Osteocyte (in vitro differentiated cells): ENCODE results near the gene VMO1. TPM values are rescaled to one million over a fixed set of nuclear protein-coding genes. Genes with fewer than 3 reads are reported as not detected.

Experiments used
- DNase-seq: peaks from one replicate; pipeline ENCODE4 v3.0.0; 2021; ENCODE audit warnings: mixed read lengths; ENCODE audit not compliant: unreplicated experiment; ENCODE audit errors: extremely low spot score
- H3K27ac Mint-ChIP-seq: one replicate; pipeline ENCODE4 v1.8.0; 2021; ENCODE audit warnings: mild to moderate bottlenecking, mixed read lengths; ENCODE audit not compliant: unreplicated experiment
- H3K27me3 Mint-ChIP-seq: one replicate; pipeline ENCODE4 v1.8.0; 2021; ENCODE audit warnings: mixed read lengths; ENCODE audit not compliant: unreplicated experiment
- H3K36me3 Mint-ChIP-seq: one replicate; pipeline ENCODE4 v1.8.0; 2021; ENCODE audit warnings: mixed read lengths; ENCODE audit not compliant: unreplicated experiment
- H3K4me1 Mint-ChIP-seq: one replicate; pipeline ENCODE4 v1.8.0; 2021; ENCODE audit warnings: mixed read lengths; ENCODE audit not compliant: unreplicated experiment
- H3K4me3 Mint-ChIP-seq: one replicate; pipeline ENCODE4 v1.8.0; 2021; ENCODE audit warnings: mild to moderate bottlenecking, moderate library complexity, mixed read lengths; ENCODE audit not compliant: unreplicated experiment
- H3K9me3 Mint-ChIP-seq: one replicate; pipeline ENCODE4 v1.8.0; 2021; ENCODE audit warnings: mixed read lengths; ENCODE audit not compliant: unreplicated experiment
- CTCF ChIP-seq: fragments of 200-600 bp; sonication (generic); IDR thresholded peaks from 2 replicates; pipeline ENCODE4 v1.5.0; 2021; ENCODE audit warnings: antibody characterized with exemption, mild to moderate bottlenecking, moderate library complexity
- total RNA-seq: library from RNA; stranded (reverse); gene quantifications from 2 replicates; pipeline ENCODE4 v1.2.1, GENCODE V29; 2021

The VMO1 gene
- total RNA-seq, 1 donor from 2014 or later, result 2.4 TPM

GRCh38 chr17:4771519-4772234, 14.5 kb downstream of the VMO1 start, which contains the start of gene TM4SF5:
Gene TM4SF5, plus strand, starts transcription at chr17:4771886. Its CDS starts 37 bp downstream, at chr17:4771923.
- DNase-seq, result no peak
- TF ChIP-seq CTCF, result no peak
- Mint-ChIP-seq H3K9me3 (no peaks in the 10 kb centered on the region), H3K27ac (no peak within 1 kb of the TSS), H3K27me3 (peaks cover 23% of the 10 kb centered on the region), H3K4me3 (no peak within 1 kb of the TSS), H3K4me1 (no peaks in the 10 kb centered on the region), H3K36me3 (no peaks in the 10 kb centered on the region)

- DNase-seq, result no peak
- H3K4me1 Mint-ChIP-seq, result no peaks in the 10 kb centered on the region
- TF ChIP-seq CTCF, result no peak
- no peak overlapping the region for H3K27ac Mint-ChIP-seq
- H3K4me3 Mint-ChIP-seq, result no peak overlapping the region
- H3K36me3 Mint-ChIP-seq, result no peaks in the 10 kb centered on the region
- H3K27me3 Mint-ChIP-seq, result peaks cover 26% of the 10 kb centered on the region
- H3K9me3 Mint-ChIP-seq, result no peaks in the 10 kb centered on the region
Measured at GRCh38 chr17:4769628-4770027, 16.5 kb downstream of the VMO1 start.

- H3K27me3 Mint-ChIP-seq, result peaks cover 25% of the 10 kb centered on the region
- no peaks in the 10 kb centered on the region for H3K9me3 Mint-ChIP-seq
- no peak overlapping the region for H3K27ac Mint-ChIP-seq
- no peak for DNase-seq
- H3K4me3 Mint-ChIP-seq, result no peak overlapping the region
- no peaks in the 10 kb centered on the region for H3K36me3 Mint-ChIP-seq
- H3K4me1 Mint-ChIP-seq, result no peaks in the 10 kb centered on the region
- no peak for TF ChIP-seq CTCF
Measured at GRCh38 chr17:4768298-4768697, 17.9 kb downstream of the VMO1 start.

GRCh38 chr17:4766723-4767122, 19.4 kb downstream of the VMO1 start:
- no peaks in the 10 kb centered on the region for H3K36me3 Mint-ChIP-seq

More at GRCh38 chr17:4766723-4767122, 19.4 kb downstream of the VMO1 start:
- Mint-ChIP-seq H3K9me3 (no peaks in the 10 kb centered on the region), H3K27me3 (peaks cover 15% of the 10 kb centered on the region), H3K27ac (no peak overlapping the region), H3K4me3 (no peak overlapping the region), H3K4me1 (no peaks in the 10 kb centered on the region)
- TF ChIP-seq CTCF, result no peak
- no peak for DNase-seq
